DMS153 (cell line): Measurements from ENCODE around the gene ZBTB48.
"Not testable (repeated sequence)": the region's sequence is repeated elsewhere in the genome, so short reads cannot be mapped to it uniquely, and the experiment has no call there.

Experiments
- DNase-seq: peaks from one replicate; lab custom pipeline; 2025; lab: John Stamatoyannopoulos, UW

ZBTB48 gene

DNA sequence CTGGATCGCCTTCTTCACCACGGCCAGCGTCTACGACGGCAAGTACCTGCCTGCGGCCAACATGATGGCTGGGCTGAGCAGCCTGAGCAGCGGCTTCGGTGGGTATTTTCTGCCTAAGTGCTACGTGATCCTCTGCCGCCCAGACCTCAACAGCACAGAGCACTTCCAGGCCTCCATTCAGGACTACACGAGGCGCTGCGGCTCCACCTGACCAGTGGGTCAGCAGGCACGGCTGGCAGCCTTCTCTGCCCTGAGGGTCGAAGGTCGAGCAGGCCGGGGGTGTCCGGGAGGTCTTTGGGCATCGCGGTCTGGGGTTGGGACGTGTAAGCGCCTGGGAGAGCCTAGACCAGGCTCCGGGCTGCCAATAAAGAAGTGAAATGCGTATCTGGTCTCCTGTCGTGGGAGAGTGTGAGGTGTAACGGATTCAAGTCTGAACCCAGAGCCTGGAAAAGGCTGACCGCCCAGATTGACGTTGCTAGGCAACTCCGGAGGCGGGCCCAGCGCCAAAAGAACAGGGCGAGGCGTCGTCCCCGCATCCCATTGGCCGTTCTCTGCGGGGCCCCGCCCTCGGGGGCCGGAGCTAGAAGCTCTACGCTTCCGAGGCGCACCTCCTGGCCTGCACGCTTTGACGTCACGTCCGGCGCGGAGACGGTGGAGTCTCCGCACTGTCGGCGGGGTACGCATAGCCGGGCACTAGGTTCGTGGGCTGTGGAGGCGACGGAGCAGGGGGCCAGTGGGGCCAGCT is at the start of gene ZBTB48:
Gene ZBTB48 (plus strand): TSS at position 621 of the 745 bp plus-strand sequence. CDS start 616 bp downstream, outside the sequence.
- peak; percentile 96 for DNase-seq

DNA sequence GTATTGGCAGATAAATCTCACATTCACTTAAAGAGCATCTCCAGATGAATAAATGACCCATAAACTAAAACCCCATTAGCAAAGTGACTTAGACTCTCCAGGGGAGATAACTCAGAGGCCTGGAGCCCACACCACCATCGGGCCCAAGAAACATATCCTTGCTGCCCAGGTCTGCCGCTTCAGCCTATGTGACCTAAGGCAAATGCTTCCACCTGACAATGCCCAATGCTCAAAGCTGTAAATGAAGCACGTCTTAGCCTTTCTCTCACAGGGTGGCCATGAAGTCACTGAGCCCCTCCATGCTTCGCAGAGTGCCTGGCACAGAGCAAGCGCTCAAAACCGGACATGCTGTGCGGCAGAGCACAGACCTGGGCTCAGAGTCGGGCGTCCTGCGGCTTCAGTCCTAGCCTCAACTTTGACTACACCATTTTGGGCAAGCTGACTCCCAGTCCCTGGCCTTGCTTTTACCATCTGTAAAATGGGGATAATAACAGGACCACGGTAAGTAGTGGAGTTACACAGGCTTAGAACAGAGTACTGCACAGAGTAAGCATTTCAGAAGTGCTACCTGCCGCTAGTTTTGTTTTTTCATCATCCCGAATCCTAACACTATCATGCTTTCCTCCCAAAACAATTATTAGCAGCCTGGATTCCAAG is 49.2 kb upstream of the ZBTB48 start:
- DNase-seq: no peak

DNA sequence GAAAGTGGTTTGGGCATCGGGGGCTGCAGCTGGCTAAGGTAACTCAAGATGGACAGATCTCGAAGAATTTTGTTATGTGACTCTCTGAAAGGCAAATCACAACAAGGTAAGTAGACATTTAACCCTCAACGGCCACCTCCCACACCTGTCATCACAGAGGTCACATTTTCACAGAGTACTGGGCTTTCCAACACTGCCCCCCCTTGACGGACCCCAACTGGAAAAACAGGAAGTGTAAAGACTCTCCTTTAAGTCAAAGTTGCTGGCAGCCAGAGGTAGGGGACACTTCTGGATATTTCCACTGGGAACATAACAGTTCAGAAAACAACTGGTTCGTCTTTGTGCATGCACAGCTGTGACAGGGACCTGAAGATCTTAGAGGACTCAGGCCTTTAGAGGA is 47.8 kb upstream of the ZBTB48 start:
- DNase-seq: no peak

DNA sequence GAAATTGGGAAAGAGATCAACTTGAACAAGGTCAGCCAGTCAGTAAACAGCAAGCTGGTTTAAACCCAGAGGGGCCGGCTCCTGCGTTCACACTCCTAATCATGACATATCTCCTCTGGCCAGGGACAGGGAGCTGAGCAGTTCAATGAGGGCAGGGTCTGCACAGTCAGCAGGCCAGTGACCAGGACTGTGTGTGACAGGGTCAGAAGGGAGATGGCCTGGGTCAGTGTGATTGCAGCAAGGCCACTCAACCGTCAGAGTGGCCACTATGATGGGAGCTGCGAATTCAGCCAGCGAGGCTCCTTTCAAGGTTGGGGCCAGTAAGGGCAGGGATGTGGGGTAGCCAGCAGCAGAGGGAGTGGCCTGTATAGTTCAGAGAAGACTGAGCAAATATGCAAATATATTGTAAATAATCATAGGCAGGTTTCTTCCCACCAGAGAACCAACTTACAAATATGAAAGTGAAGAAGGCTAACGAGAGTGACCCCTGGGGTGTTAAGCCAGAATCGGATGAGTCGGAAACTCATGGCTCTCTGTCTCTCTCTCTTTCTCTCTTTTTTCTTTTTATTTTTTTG is 45.5 kb upstream of the ZBTB48 start:
- DNase-seq: no peak

DNA sequence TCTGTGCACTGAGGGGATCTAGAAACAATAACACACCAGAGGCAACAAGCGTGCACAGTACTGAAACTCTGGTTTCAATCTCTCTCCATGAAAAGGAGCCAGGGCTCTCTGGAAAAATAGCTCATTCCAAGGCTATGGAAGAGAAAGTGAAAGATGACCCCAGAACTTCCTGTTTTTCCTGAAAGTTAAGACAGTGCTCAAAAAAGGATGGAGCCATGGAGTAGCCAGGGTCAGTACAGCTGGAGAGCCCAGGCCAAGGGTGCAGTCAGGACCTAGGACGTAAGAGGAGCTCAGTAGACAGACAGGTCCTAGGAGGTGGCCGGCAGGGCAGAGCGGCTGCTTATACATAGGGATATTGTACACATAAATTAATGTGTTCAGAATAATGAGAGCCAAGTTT is 44.6 kb upstream of the ZBTB48 start:
- no peak for DNase-seq

DNA sequence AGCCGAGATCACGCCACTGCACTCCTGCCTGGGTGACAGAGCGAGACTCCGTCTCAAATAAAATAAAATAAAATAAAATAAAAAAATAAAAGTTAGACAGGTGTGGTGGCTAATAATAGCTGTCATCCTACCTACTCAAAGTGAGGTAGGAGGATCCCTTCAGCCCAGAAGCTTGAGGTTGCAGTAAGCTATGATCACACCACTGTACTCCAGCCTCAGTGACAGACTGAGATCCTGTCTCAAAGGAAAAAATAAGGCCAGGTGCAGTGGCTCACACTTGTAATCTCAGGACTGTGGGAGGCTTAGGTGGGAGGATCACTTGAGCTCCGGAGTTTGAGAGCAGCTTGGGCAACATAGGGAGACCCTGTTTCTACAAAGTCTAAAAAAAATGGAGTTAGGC is 43.5 kb upstream of the ZBTB48 start:
- no peak for DNase-seq

DNA sequence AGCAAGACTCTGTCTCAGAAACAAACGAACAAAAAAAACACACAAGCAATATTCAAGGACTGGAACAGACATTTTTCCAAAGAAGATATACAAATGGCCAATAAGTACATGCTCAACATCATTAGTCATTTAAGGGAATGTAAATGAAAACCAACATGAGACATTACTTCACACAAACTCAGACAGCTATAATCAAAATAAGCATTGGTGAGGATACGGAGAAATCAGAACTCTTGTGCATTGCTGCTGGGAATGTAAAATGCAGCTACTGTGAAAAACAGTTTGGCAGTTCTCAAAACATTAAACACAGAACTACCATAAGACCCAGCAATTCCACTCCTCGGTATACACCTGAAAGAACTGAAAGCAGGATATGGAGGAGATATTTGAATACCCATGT is 40.8 kb upstream of the ZBTB48 start:
- no peak for DNase-seq

DNA sequence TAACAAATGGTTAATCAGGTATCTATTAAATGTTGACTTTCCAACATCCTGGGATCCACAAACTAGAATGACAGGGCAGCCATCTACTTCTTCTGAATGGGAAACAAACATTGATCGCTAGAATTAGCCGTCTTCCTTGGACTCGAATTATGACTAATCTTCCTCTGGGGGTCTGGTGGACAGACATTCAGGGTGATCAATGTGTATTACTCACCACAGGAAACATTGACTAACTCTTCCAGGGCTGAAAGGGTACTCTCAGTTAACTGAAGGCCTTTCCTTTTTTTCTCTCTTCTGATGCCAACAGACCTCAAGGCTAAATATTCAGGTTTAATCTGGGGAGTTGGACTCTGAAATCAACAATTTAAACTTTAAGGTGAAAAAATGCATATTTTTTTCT is 35.0 kb upstream of the ZBTB48 start:
- DNase-seq: no peak

DNA sequence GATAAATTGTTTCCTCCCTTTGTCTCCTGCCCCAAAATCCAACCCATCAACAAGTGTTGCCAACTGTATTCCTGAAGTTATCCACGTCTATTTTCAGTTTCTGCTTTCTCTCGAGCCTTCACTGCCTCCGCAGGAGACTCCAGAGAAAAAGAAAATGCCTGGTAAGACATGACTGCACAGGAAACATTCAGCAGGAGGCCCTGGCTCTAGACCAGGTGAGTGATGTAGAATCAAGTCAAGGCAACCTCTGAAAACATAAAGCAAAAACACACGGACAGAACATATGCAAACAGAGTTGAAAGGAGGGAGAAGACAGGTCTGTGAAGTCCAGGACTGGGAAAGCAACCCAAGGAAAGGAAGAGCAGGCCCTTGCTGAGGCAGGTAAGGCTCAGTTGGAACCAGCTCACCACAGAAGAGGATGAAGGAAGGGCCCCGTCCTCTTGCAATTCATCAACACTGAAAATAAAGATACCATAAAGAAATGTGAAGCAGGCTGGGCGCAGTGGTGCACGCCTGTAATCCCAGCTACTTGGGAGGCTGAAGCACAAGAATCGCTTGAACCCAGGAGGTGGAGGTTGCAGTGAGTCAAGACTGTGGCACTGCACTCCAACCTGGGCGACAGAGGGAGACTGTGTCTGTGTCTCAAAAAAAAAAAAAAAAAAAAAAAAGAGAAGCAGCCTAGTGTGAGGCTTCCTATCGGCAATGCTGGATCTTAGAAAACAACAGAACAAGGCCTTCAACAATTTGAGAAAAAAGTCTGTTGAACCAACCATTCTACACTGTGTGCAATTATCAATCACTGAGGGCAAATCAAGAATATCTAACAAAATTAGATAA is 34.3 kb upstream of the ZBTB48 start:
- DNase-seq: no peak

DNA sequence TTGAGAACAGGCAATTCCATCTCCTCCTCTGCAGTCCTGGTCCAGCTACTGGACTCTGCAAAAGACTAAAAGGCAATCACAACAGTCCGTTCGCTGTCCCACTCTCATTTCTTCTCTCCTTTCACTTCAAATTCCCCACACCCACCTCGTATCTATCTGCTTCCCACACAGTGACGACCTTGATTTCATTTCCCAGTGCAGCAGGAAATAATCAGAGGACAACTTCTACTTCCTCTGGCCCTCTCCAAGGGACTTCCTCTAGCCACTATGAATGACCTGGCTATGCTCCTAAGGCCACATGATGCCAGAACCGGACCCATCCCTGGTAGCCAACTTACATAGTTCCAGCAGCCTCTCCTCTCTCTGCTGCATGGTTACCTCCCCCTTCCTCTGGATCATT is 33.5 kb upstream of the ZBTB48 start:
- DNase-seq: no peak

DNA sequence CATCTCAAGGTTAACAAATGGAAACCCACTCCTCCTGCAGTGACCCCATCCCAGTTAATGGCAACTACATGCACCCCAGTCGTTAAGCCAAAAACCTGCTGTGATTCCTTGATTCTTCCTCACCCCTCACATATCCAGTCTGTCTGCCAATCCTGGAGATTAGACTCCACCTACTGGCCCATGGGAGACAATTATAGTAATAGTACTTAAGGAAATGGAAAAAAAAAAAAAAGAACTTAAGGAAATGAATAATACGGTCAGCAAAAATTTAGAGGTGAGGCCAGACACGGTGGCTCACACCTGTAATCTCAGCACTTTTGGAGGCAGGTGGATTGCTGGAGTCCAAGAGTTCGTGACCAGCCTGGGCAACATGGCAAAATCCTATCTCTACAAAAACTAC is 32.5 kb upstream of the ZBTB48 start:
- no peak for DNase-seq

DNA sequence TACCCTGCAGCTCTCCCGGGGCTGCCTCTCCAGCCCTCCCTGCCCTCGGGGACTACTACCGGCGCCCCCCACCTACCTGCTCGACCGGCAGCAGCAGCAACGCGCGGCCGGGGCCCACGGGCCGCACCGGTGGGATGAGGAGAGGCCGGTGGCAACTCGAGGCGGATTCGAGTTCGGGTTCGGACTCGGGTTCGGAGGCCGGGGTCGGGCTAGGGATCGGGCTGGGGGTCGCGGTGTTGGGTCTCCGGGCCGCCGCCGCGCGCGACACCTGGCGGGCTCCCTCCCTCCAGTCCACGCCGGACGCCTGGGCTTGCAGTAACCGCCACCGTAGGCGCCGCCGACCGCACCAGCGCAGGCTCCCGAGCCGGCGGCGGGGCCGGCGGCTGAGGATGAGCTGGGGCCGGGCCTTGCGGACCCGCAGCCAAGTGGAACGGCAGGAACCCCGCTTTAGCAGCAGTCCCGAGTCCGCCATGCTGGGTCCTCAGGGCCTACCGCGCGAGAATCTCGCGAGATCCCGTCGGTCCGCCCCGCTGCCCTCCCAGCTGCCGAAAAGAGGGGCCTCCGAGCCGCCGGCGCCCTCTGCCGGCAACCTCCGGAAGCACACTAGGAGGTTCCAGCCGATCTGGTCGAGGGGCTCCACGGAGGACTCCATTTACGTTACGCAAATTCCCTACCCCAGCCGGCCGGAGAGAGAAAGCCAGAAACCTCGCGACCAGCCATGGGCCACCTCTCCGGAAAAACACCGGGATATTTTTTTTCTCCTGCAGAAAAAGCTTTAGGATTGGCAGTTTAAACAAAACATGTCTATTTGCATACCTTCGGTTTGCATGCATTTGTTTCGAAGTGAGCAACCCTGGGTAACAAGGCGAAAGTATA is 25.5 kb upstream of the ZBTB48 start, which contains the start of gene NOL9:
Gene NOL9 (minus strand): TSS at position 483 of the 876 bp plus-strand sequence. CDS start 11 bp downstream, at position 472.
- DNase-seq: peak; percentile 81

DNA sequence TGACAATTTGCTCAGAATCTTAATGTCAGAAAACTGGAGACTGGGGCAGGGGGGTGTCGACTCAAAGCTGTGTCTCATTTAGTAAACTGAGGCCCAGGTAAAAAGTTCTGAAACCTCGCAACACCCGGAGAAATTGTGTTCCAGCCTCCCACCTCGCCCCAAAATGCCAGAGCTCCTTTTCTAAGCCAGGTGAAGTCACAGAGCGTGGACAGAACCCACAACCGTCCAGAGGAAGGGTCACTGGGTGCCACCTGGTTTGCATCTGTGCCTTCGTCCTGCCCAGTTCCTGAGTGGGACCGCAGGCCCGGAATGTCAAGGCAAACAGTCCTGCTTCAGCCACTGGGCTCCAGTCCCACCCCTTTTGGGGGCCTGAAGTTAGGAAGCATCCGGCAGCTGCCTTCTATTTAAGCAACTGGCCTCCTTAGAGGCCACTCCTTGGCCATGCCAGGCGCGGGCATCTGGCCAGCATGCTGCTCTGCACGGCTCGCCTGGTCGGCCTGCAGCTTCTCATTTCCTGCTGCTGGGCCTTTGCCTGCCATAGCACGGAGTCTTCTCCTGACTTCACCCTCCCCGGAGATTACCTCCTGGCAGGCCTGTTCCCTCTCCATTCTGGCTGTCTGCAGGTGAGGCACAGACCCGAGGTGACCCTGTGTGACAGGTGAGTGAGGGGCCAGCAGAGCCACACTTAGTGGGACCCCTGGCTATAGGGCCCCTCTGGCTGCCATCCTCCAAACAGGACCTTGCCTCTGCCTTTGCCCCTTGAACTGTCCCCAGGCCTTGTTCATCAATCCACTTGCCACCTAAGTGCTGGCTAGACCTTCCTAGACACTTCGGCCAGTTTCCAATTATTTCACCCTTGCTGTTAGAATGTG is 24.7 kb upstream of the ZBTB48 start, which contains the start of gene TAS1R1:
Gene TAS1R1 (plus strand): TSS at position 401 of the 872 bp plus-strand sequence. CDS start 67 bp downstream, at position 468.
- no peak for DNase-seq

DNA sequence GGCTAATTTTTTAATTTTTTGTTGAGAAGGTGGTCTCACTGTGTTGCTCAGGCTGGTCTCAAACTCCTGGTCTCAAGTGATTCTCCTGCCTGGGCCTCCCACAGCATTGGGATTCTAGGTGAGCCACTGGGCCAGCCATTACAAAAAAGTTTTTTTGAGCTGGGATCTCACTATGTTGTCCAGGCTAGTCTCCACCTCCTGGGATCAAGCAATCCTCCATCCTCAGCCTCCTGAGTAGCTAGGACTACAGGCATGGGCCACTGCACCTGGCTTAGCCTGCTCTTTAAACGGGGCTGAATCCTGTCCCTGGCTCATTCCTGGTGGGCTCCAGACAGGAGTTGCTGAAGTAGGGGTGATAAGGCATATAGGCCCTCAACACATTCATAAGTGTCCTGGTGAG is 22.2 kb upstream of the ZBTB48 start:
- no peak for DNase-seq

DNA sequence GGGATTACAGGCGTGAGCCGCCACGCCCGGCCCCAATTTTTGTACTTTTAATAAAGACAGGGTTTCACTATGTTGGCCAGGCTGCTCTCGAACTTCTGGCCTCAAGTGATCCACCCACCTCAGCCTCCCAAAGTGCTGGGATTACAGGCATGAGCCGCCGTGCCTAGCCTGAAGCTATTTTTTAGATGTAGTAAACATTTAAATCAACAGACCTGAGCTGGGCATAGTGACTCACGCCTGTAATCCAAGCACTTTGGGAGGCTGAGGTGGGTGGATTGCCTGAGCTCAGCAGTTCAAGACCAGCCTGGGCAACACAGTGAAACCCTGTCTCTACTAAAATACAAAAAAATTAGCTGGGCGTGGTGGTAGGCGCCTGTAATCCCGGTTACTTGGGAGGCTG is 20.6 kb upstream of the ZBTB48 start:
- DNase-seq: not testable (repeated sequence)

DNA sequence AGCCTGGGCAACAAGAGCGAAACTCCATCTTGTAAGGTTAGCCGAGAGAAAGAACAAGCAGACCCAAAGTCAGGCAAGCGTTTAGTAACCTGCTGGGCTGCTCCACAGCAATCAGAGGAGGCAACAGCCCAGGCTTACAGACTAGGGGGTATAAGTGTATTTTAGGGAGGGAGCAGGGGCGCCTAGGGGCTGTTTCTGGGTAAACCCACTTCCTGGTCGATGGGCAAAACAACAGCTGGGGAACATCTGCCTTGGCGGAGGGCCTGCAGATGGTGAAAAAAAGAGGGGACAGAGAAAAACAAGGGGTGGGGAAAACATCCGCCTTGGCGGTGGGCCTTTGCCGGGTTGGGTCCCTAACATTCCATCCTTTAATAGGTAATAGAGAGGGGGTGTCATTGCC is 19.5 kb upstream of the ZBTB48 start:
- DNase-seq: no peak

DNA sequence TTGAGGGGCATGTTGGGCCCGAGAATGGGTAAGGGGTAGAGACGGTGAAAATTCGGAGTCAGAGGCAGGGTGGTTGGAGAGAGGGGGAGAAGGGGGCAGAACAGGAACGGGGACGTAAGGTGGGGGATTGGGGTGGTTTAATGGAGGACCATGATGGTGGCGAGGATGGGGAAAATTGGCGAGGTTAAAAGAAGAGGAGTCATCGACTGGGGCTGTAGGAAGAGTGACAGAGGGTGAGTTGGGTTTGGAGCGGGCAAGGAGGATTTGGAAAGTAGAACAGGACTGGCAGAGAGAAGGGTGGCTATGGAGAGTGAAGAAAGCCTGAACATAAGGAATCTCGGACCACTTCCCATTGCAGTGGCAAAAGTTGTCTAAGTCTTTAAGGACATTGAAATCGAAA is 10.8 kb upstream of the ZBTB48 start:
- no peak for DNase-seq

DNA sequence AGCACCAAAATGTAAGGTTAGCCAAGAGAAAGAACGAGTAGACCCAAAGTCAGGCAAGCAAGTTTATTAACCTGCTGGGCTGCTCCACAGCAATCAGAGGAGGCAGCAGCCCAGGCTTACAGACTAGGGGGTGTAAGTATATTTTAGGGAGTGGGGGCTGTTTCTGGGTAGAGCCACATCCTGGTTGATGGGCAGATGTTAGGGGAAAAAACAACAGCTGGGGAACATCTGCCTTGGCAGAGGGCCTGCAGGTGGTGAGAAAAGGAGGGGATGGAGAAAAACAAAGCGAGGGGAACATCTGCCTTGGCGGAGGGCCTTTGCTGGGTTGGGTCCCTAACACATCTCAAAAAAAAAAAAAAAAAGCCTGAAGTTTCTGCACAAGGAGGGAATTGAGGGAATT is 9.7 kb upstream of the ZBTB48 start:
- no peak for DNase-seq

DNA sequence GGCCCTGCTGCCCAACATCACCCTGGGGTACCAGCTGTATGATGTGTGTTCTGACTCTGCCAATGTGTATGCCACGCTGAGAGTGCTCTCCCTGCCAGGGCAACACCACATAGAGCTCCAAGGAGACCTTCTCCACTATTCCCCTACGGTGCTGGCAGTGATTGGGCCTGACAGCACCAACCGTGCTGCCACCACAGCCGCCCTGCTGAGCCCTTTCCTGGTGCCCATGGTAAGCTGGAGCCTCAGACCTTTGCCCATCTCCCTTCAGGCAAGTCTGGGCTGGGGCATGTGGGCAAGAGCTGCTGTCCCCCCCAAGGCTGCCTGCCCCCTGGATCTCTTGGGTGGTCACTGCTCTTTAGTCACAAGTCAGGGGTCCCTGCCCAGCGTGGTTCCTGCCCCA is 8.8 kb upstream of the ZBTB48 start:
- DNase-seq: no peak

DNA sequence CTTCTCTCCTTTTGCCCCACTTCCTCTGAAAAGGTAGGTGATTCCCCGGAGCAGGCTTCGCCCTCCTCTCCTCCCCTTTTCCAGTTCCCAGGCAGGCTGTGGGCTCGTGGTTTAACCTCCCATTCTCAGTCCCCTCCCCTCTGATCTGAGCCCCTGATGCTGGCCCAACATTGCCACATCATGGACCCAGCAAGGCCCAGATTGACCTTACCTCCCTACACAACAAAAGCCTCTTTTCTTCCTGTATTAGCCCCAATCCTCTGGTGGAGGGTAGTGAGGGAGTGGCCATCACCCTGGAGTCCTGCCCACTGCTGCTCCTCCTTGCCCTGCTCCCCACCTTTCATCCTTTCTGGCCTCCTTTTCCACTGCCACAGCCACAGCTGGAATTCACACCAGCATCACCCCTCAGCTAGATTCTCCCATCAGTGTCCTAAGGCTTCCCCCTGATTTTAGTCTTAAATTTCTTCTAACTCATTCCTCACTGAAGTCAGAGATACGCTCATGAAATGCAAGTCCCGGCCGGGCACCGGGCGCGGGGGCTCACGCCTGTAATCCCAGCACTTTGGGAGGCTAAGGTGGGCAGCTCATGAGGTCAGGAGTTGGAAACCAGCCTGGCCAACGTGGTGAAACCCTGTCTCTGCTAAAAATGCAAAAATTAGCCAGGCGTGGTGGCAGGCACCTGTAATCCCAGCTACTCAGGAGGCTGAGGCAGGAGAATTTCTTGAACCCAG is 7.0 kb upstream of the ZBTB48 start:
- no peak for DNase-seq
